ENCODE data around the gene SGPP2.
"Not testable (repeated sequence)": the region's sequence is repeated elsewhere in the genome, so short reads cannot be mapped to it uniquely, and the experiment has no call there.

Gene SGPP2

GRCh38 chr2:222582928-222583327 lies 158.6 kb downstream of the SGPP2 start:
- no peak for DNase-seq

- DNase-seq = not testable (repeated sequence)
Observed at GRCh38 chr2:222584589-222584988, 160.2 kb downstream of the SGPP2 start.

GRCh38 chr2:222591661-222592060 lies 167.3 kb downstream of the SGPP2 start:
- no peak for DNase-seq

- no peak for DNase-seq
Observed at GRCh38 chr2:222592176-222592575, 167.8 kb downstream of the SGPP2 start.

- peak; percentile 44 for DNase-seq
Observed at GRCh38 chr2:222594679-222595078, 170.3 kb downstream of the SGPP2 start.

GRCh38 chr2:222595581-222595980 lies 171.2 kb downstream of the SGPP2 start:
- DNase-seq = no peak

GRCh38 chr2:222598611-222599010 lies 174.3 kb downstream of the SGPP2 start:
- no peak for DNase-seq

GRCh38 chr2:222603501-222603900 lies 179.2 kb downstream of the SGPP2 start:
- DNase-seq = no peak

GRCh38 chr2:222604749-222605515 lies 180.6 kb downstream of the SGPP2 start:
- no peak for DNase-seq

- DNase-seq = peak; percentile 13
Observed at GRCh38 chr2:222606306-222606705, 182.0 kb downstream of the SGPP2 start.

- DNase-seq = peak; percentile 55
Observed at GRCh38 chr2:222608081-222608480, 183.7 kb downstream of the SGPP2 start.

- DNase-seq = peak; percentile 67
Observed at GRCh38 chr2:222609381-222609780, 185.0 kb downstream of the SGPP2 start.

Data from fibroblast of skin of abdomen (primary cell).